WTC11 (cell line): Measurements from ENCODE around the gene TMEM187. TPM values are rescaled to one million over a fixed set of nuclear protein-coding genes. Genes with fewer than 3 reads are reported as not detected.

ENCODE experiments used
- ATAC-seq: fragments of 200-7000 bp; cut with Tn5 transposase; 2 replicates; pipeline ENCODE4 v1.10.0; 2021; ENCODE audit warnings: mild to moderate bottlenecking, moderate library complexity
- CTCF ChIA-PET: fragments of 300-600 bp; sonication (Branson Sonifier 250); formaldehyde crosslinking; loops from one replicate; lab custom pipeline; 2021; ENCODE audit warnings: antibody characterized with exemption; lab: Charles Lee
- POLR2A ChIA-PET: fragments of 350-600 bp; sonication (Branson Sonifier 250); formaldehyde crosslinking; loops from one replicate; lab custom pipeline; 2021; ENCODE audit warnings: antibody characterized with exemption; lab: Charles Lee
- DNase-seq: peaks from one replicate; pipeline ENCODE4 v3.0.0; 2021; ENCODE audit warnings: low spot score
- H3K27ac Mint-ChIP-seq: 2 replicates; pipeline ENCODE4 v1.8.0; 2021; ENCODE audit warnings: mixed read lengths
- H3K27me3 Mint-ChIP-seq: 2 replicates; pipeline ENCODE4 v1.8.0; 2021; ENCODE audit warnings: low read depth, mild to moderate bottlenecking, moderate library complexity, mixed read lengths
- H3K36me3 Mint-ChIP-seq: 2 replicates; pipeline ENCODE4 v1.8.0; 2021; ENCODE audit warnings: mixed read lengths
- H3K4me1 Mint-ChIP-seq: 2 replicates; pipeline ENCODE4 v1.8.0; 2022; ENCODE audit warnings: mixed read lengths
- H3K4me3 Mint-ChIP-seq: 2 replicates; pipeline ENCODE4 v1.8.0; 2021; ENCODE audit warnings: mild to moderate bottlenecking, moderate library complexity, mixed read lengths
- H3K9me3 Mint-ChIP-seq: 2 replicates; pipeline ENCODE4 v1.8.0; 2021; ENCODE audit warnings: mixed read lengths
- ATF1 ChIP-seq: sonication (generic); formaldehyde crosslinking; IDR thresholded peaks from 2 replicates; pipeline ENCODE4 v1.8.1; 2023; ENCODE audit warnings: mild to moderate bottlenecking, moderate library complexity, missing genetic modification reagents
- E2F5 ChIP-seq: sonication (generic); formaldehyde crosslinking; IDR thresholded peaks from 2 replicates; pipeline ENCODE4 v1.8.1; 2022; ENCODE audit warnings: mild to moderate bottlenecking, moderate library complexity, missing genetic modification reagents
- ELF4 ChIP-seq: sonication (generic); formaldehyde crosslinking; IDR thresholded peaks from 2 replicates; pipeline ENCODE4 v1.8.1; 2022; ENCODE audit warnings: low read depth, mild to moderate bottlenecking, moderate library complexity, missing genetic modification reagents
- HMGXB4 ChIP-seq: sonication (generic); formaldehyde crosslinking; IDR thresholded peaks from 2 replicates; pipeline ENCODE4 v1.8.1; 2023; ENCODE audit warnings: mild to moderate bottlenecking, moderate library complexity, missing genetic modification reagents
- IRF1 ChIP-seq: sonication (generic); formaldehyde crosslinking; IDR thresholded peaks from 2 replicates; pipeline ENCODE4 v1.8.0; 2023; ENCODE audit warnings: missing genetic modification reagents
- IRF2 ChIP-seq: sonication (generic); formaldehyde crosslinking; IDR thresholded peaks from 2 replicates; pipeline ENCODE4 v1.8.0; 2022; ENCODE audit warnings: low read depth, missing genetic modification reagents, borderline replicate concordance
- JAZF1 ChIP-seq: fragments of 250-450 bp; sonication (Bioruptor Pico); IDR thresholded peaks from 2 replicates; pipeline ENCODE4 v1.9.0; 2021; ENCODE audit warnings: moderate library complexity, mild to moderate bottlenecking, inconsistent platforms
- KAT7 ChIP-seq: sonication (generic); formaldehyde crosslinking; IDR thresholded peaks from 2 replicates; pipeline ENCODE4 v1.8.1; 2023; ENCODE audit warnings: missing genetic modification reagents, mild to moderate bottlenecking, borderline replicate concordance
- NFE2L1 ChIP-seq: sonication (generic); formaldehyde crosslinking; IDR thresholded peaks from 2 replicates; pipeline ENCODE4 v1.8.1; 2023; ENCODE audit warnings: missing genetic modification reagents
- ZNF263 ChIP-seq: sonication (generic); formaldehyde crosslinking; IDR thresholded peaks from 2 replicates; pipeline ENCODE4 v1.8.1; 2022; ENCODE audit warnings: low read depth, mild to moderate bottlenecking, moderate library complexity, missing genetic modification reagents
- ZNF281 ChIP-seq: sonication (generic); formaldehyde crosslinking; IDR thresholded peaks from 2 replicates; pipeline ENCODE4 v1.8.0; 2023; ENCODE audit warnings: mild to moderate bottlenecking, missing genetic modification reagents
- ZNF396 ChIP-seq: fragments of 250-450 bp; sonication (Bioruptor Pico); IDR thresholded peaks from 2 replicates; pipeline ENCODE4 v1.8.0; 2021; ENCODE audit warnings: mild to moderate bottlenecking, moderate library complexity, borderline replicate concordance
- ZSCAN18 ChIP-seq: fragments of 250-450 bp; sonication (Bioruptor Pico); IDR thresholded peaks from 2 replicates; pipeline ENCODE4 v2.1.2; 2022; ENCODE audit warnings: mild to moderate bottlenecking, moderate library complexity
- total RNA-seq: library from RNA; stranded (reverse); gene quantifications from 3 replicates; pipeline ENCODE4 v1.2.3, GENCODE V29; 2021
- TF ChIP-seq, protein P1 (sequence below): sonication (generic); formaldehyde crosslinking; conservative IDR thresholded peaks from 2 replicates; pipeline ENCODE4 v1.8.1; 2023; ENCODE audit warnings: mild to moderate bottlenecking, low read depth, missing genetic modification reagents, moderate library complexity
- TF ChIP-seq, protein P2 (sequence below): sonication (generic); formaldehyde crosslinking; IDR thresholded peaks from 2 replicates; pipeline ENCODE4 v1.8.0; 2022; ENCODE audit warnings: mild to moderate bottlenecking, missing genetic modification reagents
- TF ChIP-seq, protein P3 (sequence below): sonication (generic); formaldehyde crosslinking; IDR thresholded peaks from 2 replicates; pipeline ENCODE4 v1.8.1; 2022; ENCODE audit warnings: missing genetic modification reagents, borderline replicate concordance
- TF ChIP-seq, protein P4 (sequence below): sonication (generic); formaldehyde crosslinking; IDR thresholded peaks from 2 replicates; pipeline ENCODE4 v1.8.0; 2022; ENCODE audit warnings: mild to moderate bottlenecking, missing genetic modification reagents
- TF ChIP-seq, protein P5 (sequence below): sonication (generic); formaldehyde crosslinking; IDR thresholded peaks from 2 replicates; pipeline ENCODE4 v1.8.1; 2023; ENCODE audit warnings: mild to moderate bottlenecking, missing genetic modification reagents, moderate library complexity
- TF ChIP-seq, protein P6 (sequence below): sonication (generic); formaldehyde crosslinking; IDR thresholded peaks from 2 replicates; pipeline ENCODE4 v1.8.0; 2022; ENCODE audit warnings: mild to moderate bottlenecking, missing genetic modification reagents

Gene TMEM187
- total RNA-seq, 1 experiment from 2014 or later, result 8.4 TPM

- Mint-ChIP-seq H3K36me3 (no peaks in the 10 kb centered on the region), H3K27me3 (no peaks in the 10 kb centered on the region), H3K27ac (no peak within 1 kb of the TSS), H3K9me3 (no peaks in the 10 kb centered on the region), H3K4me1 (peaks cover 24% of the 10 kb centered on the region), H3K4me3 (peak within 1 kb of the TSS; percentile 56)
- ATAC-seq, result peak; percentile 24
- peak; percentile 57 for DNase-seq
- ChIA-PET POLR2A (interaction anchor here (0.6 to 1.4 kb wide), 2 partner anchors 8 to 16 kb away, joined by 4 to 8 read pairs; no protein-coding TSS in a partner anchor), CTCF (interaction anchor here (1.0 to 7.3 kb wide), 5 partner anchors 8 to 60 kb away, joined by 3 to 116 read pairs (median 3); partner anchors contain the start of gene ARHGAP4)
- TF ChIP-seq ELF4 (CRISPR knock-in tag), result no peak
- TF ChIP-seq IRF2 (CRISPR knock-in tag), result no peak
- TF ChIP-seq ATF1 (CRISPR knock-in tag), result no peak
- TF ChIP-seq HMGXB4 (CRISPR knock-in tag), result no peak
- TF ChIP-seq ZSCAN18 (CRISPR knock-in tag), result no peak
- TF ChIP-seq ZNF396, result no peak
- TF ChIP-seq NFE2L1 (CRISPR knock-in tag), result no peak
- TF ChIP-seq ZNF281 (CRISPR knock-in tag), result no peak
- TF ChIP-seq, protein P1, sequence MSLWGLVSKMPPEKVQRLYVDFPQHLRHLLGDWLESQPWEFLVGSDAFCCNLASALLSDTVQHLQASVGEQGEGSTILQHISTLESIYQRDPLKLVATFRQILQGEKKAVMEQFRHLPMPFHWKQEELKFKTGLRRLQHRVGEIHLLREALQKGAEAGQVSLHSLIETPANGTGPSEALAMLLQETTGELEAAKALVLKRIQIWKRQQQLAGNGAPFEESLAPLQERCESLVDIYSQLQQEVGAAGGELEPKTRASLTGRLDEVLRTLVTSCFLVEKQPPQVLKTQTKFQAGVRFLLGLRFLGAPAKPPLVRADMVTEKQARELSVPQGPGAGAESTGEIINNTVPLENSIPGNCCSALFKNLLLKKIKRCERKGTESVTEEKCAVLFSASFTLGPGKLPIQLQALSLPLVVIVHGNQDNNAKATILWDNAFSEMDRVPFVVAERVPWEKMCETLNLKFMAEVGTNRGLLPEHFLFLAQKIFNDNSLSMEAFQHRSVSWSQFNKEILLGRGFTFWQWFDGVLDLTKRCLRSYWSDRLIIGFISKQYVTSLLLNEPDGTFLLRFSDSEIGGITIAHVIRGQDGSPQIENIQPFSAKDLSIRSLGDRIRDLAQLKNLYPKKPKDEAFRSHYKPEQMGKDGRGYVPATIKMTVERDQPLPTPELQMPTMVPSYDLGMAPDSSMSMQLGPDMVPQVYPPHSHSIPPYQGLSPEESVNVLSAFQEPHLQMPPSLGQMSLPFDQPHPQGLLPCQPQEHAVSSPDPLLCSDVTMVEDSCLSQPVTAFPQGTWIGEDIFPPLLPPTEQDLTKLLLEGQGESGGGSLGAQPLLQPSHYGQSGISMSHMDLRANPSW, result no peak
- TF ChIP-seq E2F5 (CRISPR knock-in tag), result no peak
- TF ChIP-seq, protein P2, sequence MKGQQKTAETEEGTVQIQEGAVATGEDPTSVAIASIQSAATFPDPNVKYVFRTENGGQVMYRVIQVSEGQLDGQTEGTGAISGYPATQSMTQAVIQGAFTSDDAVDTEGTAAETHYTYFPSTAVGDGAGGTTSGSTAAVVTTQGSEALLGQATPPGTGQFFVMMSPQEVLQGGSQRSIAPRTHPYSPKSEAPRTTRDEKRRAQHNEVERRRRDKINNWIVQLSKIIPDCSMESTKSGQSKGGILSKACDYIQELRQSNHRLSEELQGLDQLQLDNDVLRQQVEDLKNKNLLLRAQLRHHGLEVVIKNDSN (CRISPR knock-in tag), result peak; percentile 58; the same call in 1 of the 2 replicates
- TF ChIP-seq, protein P3, sequence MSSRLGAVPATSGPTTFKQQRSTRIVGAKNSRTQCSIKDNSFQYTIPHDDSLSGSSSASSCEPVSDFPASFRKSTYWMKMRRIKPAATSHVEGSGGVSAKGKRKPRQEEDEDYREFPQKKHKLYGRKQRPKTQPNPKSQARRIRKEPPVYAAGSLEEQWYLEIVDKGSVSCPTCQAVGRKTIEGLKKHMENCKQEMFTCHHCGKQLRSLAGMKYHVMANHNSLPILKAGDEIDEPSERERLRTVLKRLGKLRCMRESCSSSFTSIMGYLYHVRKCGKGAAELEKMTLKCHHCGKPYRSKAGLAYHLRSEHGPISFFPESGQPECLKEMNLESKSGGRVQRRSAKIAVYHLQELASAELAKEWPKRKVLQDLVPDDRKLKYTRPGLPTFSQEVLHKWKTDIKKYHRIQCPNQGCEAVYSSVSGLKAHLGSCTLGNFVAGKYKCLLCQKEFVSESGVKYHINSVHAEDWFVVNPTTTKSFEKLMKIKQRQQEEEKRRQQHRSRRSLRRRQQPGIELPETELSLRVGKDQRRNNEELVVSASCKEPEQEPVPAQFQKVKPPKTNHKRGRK (CRISPR knock-in tag), result no peak
- TF ChIP-seq ZNF263 (CRISPR knock-in tag), result peak; percentile 75; the same call in 1 of the 2 replicates
- TF ChIP-seq, protein P4, sequence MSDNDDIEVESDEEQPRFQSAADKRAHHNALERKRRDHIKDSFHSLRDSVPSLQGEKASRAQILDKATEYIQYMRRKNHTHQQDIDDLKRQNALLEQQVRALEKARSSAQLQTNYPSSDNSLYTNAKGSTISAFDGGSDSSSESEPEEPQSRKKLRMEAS, result no peak
- TF ChIP-seq, protein P5, sequence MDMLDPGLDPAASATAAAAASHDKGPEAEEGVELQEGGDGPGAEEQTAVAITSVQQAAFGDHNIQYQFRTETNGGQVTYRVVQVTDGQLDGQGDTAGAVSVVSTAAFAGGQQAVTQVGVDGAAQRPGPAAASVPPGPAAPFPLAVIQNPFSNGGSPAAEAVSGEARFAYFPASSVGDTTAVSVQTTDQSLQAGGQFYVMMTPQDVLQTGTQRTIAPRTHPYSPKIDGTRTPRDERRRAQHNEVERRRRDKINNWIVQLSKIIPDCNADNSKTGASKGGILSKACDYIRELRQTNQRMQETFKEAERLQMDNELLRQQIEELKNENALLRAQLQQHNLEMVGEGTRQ, result peak; percentile 60
- TF ChIP-seq IRF1 (CRISPR knock-in tag), result no peak
- TF ChIP-seq KAT7 (CRISPR knock-in tag), result no peak
- no peak for TF ChIP-seq JAZF1
- TF ChIP-seq, protein P6, sequence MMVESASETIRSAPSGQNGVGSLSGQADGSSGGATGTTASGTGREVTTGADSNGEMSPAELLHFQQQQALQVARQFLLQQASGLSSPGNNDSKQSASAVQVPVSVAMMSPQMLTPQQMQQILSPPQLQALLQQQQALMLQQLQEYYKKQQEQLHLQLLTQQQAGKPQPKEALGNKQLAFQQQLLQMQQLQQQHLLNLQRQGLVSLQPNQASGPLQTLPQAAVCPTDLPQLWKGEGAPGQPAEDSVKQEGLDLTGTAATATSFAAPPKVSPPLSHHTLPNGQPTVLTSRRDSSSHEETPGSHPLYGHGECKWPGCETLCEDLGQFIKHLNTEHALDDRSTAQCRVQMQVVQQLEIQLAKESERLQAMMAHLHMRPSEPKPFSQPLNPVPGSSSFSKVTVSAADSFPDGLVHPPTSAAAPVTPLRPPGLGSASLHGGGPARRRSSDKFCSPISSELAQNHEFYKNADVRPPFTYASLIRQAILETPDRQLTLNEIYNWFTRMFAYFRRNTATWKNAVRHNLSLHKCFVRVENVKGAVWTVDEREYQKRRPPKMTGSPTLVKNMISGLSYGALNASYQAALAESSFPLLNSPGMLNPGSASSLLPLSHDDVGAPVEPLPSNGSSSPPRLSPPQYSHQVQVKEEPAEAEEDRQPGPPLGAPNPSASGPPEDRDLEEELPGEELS (CRISPR knock-in tag), result no peak
Measured at GRCh38 chrX:153944140-153944799, 28.3 kb upstream of the TMEM187 start, which contains the start of gene RENBP. Gene RENBP (minus strand): TSS chrX:153944643. CDS start chrX:153944610, 33 bp downstream.
